Measurements from ENCODE around the gene DCUN1D3.
"Not testable (repeated sequence)": the region's sequence is repeated elsewhere in the genome, so short reads cannot be mapped to it uniquely, and the experiment has no call there.

Gene DCUN1D3

GRCh38 chr16:20818929-20819585 lies 81.1 kb downstream of the DCUN1D3 start:
- no peak for DNase-seq

GRCh38 chr16:20814784-20815183 lies 85.4 kb downstream of the DCUN1D3 start:
- no peak for DNase-seq

GRCh38 chr16:20812510-20812909 lies 87.6 kb downstream of the DCUN1D3 start:
- no peak for DNase-seq

- no peak for DNase-seq
Measured at GRCh38 chr16:20811889-20812439, 88.2 kb downstream of the DCUN1D3 start.

GRCh38 chr16:20807862-20808261 lies 92.3 kb downstream of the DCUN1D3 start:
- DNase-seq = no peak

- DNase-seq = peak; percentile 34 to 52 (median 43)
Measured at GRCh38 chr16:20806168-20807050, 93.7 kb downstream of the DCUN1D3 start, which contains the start of the genes ERI2 and REXO5. Gene ERI2 (minus strand): TSS chr16:20806472. CDS start chr16:20806430, 42 bp downstream. Gene REXO5 (plus strand): TSS chr16:20806527. CDS start chr16:20806954, 427 bp downstream.

DNA sequence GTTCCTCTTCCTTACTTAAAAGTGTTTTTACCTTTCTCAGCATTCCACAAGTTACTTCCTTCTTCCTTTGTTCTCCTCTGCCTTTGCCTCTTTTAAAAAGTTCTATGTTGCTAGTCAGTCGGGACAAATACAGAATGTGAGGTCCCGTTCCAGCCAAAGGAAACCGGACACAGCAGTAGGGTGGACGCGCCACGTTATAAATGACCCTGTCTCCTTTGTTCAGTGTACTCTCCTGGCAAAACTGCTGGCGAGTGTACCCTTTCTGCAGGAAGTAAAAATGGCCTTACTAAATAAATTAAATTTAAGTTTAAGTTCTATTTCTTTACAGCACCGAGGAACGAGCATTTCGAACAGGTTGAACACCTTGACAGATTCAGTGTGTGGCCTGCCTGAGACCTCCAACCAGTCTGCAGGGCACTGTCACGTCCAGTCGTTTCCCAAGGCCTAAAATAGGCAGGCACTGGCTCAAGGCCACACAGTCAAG lies 94.4 kb downstream of the DCUN1D3 start:
- not testable (repeated sequence) for DNase-seq

All from activated naive CD4-positive, alpha-beta T cell (primary cell).